Measurements from ENCODE around the gene MFAP3L.

The MFAP3L gene

DNA sequence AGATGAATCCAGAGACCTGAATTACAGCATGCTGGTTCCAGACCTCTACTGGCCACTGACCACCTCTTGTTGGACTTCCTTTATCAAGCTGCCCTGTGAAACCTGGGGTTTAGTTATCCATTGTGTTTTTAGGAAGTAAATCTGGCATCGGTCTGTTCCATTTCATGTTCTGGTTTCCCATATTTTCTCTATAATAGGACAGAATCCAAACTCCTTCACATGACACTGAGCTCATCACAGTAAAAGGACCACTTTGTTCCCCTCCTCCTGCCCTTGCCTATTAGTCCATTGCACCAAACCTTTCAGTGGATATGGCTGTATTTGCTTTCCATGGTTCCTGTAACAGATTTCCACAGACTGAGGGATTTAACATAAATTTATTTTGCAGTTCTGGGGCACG lies 4.0 kb downstream of the MFAP3L start:
- DNase-seq (ENCODE audit: low read depth in 2 of 2) = no peak

GRCh38 chr4:170017252-170017651 lies 8.9 kb downstream of the MFAP3L start:
- DNase-seq (ENCODE audit: low read depth in 2 of 2) = no peak

GRCh38 chr4:170015285-170015684 lies 10.9 kb downstream of the MFAP3L start:
- no peak for DNase-seq (ENCODE audit: low read depth in 2 of 2)

DNA sequence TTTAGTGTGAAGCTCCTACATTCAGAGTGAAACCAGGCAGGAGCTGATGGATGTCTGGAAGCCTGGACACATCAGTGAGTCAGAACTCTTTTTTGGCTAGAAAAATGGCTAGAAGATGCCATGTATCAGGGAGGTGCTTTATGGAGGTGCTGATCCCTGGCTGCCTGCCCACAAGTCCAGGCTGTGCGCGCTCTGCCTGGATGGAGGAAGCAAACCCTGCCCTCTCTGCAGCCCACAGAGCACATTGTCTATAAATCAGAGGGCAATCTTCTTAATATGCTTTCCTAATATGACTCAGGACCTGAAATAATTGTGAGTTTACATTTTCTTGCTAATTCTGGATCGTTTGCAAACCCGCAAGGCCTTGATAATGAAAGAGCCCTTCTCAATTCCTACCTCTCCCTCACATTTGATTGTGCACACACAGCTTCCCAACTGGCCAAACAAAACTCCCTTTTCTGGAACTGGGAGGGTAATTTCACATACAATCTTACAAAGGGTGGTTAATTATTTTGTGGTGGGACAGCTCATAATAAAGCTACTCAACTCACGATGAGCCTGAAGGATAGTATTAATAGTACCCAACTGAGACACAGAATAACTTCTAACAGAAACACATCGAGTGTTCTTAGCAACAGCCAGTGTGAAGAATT lies 11.7 kb downstream of the MFAP3L start:
- peak in 1 of 2 experiments; percentile 12 for DNase-seq (ENCODE audit: low read depth in 2 of 2)

- no peak for DNase-seq (ENCODE audit: low read depth in 2 of 2)
Measured at GRCh38 chr4:170012629-170012958, 13.6 kb downstream of the MFAP3L start.

DNA sequence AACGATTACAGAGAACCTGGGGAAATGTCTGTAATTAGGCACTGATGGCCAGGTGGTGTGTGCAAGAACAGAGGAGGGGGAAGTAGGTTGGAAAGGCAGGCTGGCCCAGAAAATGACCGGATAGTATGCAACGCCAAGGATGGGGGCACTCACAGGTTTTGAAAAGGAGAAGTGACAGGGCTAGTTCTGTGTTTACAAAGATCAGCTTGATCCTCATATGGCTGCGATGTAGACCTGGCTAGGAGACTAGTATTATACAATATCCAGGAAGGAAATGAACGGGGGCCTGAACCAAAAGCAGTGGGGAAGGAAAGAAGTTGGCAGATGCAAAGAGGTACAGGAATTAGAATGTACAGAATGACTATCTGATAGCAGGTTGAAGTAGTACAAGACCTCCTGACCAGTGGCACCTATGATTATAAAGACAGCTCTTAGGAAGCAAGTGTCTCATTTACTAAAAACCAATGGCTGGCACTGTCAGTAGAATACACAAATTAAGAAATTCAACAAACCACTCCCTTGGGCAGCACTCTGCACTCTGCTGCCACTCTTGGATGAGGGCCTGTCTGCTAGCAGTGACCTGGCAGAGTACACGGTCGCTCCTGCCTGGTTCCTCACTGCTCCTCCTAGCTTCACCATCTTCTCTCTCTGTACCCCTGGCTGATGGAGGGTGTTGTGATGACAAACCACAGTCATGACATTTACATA lies 14.1 kb downstream of the MFAP3L start:
- DNase-seq (ENCODE audit: low read depth in 2 of 2) = no peak

DNA sequence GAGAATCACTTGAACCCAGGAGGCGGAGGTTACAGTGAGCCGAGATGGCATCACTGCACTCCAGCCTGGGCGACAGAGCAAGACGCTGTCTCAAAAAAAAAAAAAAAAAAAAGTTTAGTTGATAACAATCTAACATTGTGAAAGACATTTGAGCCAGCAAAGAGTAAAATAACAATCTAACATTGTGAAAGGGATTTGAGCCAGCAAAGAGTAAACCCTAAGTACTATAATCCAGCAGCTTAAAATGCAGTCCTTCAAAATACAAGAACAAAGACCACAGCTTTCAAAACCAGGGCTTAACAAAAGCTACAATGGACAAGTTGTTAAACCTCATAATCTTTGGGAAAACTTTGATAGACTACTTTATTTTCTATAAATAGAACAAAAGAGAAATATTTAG lies 16.9 kb downstream of the MFAP3L start:
- DNase-seq (ENCODE audit: low read depth in 2 of 2) = no peak

- DNase-seq (ENCODE audit: low read depth in 2 of 2) = no peak
Measured at GRCh38 chr4:170008801-170009200, 17.4 kb downstream of the MFAP3L start.

DNA sequence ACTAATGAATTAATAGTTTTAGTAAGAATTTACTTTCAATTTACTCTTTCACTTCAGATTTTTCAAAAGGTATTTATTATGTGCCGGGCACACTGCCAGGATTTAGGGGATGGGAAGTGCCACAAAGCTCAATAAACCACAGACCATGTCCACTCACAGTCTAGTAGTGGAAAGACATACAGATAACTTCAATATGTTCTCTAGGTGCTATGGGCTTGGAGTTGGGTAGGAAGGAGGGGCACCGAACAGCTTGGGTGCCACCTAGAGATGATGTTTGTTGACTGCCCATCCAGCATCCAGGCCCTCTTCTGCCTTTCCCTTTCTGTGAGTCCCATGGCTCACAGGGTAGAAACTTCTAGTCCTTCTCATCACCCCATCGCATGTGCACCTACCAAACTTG lies 17.8 kb downstream of the MFAP3L start:
- DNase-seq (ENCODE audit: low read depth in 2 of 2) = no peak

- no peak for DNase-seq (ENCODE audit: low read depth in 2 of 2)
Measured at GRCh38 chr4:170007113-170007512, 19.1 kb downstream of the MFAP3L start.

- no peak for DNase-seq (ENCODE audit: low read depth in 2 of 2)
Measured at GRCh38 chr4:170005472-170005871, 20.7 kb downstream of the MFAP3L start.

DNA sequence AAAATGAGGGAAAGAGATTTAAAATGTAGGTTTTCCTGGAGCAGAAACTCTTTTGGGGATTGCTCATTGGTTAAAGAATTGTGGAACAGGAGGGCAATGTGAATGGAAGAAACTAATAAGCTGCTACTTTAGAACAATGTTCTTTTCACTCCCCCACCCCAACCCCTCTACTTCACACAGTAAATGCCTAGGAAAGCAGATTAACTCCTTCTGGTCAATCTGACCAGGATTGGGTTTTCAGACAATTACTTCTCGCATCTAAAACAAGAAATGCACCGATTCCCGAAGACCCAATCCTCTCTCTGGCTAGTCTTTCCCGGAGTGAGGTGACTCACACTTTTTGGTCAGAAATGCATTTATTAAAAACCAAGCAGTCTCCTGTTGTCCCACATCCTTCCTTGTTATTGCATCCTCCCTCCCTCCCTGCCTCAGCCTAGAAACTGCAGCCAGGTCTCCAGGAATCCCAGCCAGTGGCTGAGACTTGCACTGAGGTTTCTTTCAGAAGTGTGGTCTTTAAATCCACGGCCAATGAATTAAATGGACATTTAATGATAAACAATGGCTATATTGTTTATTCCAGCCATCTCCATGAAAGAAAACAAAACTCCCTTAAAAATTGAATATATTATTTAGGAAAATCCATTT lies 21.4 kb downstream of the MFAP3L start:
- DNase-seq (ENCODE audit: low read depth in 2 of 2) = no peak

DNA sequence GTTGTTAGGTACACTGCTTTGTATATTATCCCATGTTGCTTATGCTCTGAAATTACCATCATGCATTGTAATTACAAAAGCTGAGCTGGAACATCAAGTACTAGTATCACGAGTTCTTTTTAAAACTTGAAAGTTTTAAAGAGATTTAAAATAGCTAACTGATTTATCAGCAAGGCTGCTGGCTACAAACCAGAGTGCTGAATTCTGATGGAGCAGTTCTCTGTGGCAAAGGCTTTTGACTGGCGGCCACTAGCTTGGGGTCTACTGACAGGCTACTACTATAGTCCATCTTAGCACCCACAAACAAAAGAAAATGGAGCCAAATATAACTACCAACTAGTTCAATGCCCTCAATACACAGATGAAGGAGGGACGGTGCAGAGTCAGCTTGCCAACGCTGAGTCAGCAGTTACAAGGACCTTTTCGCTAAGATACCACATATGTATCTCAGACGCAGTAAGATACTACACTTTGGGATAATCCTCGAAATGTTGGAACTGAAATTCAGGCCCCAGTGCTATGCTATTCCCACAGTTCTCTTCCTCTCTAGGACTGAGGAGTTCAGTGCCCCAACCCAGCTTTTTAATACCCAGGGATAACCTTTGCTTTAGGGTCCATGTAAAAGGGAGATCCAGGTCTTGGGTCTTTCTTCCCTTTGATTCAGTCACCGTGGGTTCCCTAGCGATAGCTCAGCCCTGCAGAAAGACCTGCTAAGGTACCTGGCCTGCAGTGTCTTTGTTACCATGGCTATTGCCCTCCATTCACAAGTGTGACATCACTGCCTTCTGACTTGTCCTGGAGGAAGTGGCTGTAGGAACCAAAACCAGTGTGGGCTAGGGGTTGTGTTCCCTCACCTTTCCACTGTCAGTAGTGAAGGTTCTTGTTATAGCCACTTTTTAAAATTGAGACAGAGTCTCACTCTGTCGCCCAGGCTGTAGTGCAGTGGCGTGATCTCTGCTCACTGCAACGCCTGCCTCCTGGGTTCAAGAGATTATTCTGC lies 22.8 kb downstream of the MFAP3L start:
- no peak for DNase-seq (ENCODE audit: low read depth in 2 of 2)

DNA sequence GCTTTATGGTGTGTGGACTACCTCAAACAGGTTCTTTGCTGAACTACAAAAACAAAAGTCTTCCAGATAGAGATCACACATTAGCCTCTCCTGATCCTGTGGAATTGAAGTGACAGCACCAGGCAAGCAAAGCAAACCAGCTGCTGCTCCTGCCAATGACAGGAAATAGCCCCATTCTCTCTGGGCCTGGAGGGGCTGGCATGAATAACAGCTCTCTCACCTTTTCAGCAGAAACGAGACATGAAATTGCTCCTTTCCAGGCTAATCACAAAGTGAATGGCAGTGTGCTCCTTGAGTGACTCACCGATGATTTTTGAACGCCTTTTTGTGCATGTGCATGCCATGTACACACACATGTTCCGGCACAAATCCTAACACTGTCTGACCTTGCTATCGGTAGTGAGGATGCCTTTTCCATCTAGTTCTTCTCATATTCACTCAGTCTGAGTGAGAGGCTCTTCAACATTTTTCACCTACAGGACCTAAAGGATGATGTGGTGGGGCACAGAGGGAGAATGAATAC lies 24.4 kb downstream of the MFAP3L start:
- no peak for DNase-seq (ENCODE audit: low read depth in 2 of 2)

- DNase-seq (ENCODE audit: low read depth in 2 of 2) = no peak
Measured at GRCh38 chr4:170001011-170001744, 25.0 kb downstream of the MFAP3L start.

DNA sequence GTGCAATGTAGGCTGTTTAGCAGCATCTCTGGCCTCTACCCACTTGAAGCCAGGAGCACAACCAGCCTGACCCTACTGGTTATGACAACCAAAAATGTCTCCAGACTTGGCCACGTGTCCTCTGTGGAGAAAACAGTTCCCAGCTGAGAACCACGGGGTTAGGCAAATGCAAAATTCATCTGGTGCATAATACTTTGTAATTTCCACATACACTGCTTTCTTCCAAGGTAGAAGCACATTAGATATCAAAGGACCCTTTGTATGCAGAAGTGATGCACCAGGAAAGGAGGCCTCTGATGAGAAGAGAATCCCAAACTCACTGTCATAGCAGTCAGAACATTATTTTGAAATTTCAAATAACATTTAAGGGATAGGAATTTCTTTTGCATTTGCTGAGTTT lies 26.3 kb downstream of the MFAP3L start:
- DNase-seq (ENCODE audit: low read depth in 2 of 2) = no peak

GRCh38 chr4:169998981-169999380 lies 27.2 kb downstream of the MFAP3L start:
- DNase-seq (ENCODE audit: low read depth in 2 of 2) = no peak

GRCh38 chr4:169996379-169997240 lies 29.6 kb downstream of the MFAP3L start:
- no peak for DNase-seq (ENCODE audit: low read depth in 2 of 2)

DNA sequence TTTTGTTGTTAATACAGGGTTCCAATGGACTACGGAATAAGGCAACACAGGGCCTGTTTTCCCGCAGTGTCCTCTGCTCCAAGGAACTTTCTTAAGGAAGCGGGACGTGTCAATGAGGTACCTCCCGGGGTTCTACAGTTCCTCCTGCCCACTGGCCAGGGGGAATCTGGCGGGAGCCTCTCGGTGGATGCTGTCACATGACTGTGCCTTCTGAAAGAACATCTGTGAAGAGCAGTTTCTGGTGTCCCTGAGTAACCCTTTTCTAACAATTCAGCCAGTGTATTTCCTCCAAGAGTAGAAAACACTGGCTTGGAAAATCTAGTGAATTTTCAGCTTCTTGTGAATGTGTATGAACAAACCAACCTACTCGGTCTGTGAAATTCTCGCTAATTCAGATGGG lies 32.7 kb downstream of the MFAP3L start:
- DNase-seq (ENCODE audit: low read depth in 2 of 2) = no peak

DNA sequence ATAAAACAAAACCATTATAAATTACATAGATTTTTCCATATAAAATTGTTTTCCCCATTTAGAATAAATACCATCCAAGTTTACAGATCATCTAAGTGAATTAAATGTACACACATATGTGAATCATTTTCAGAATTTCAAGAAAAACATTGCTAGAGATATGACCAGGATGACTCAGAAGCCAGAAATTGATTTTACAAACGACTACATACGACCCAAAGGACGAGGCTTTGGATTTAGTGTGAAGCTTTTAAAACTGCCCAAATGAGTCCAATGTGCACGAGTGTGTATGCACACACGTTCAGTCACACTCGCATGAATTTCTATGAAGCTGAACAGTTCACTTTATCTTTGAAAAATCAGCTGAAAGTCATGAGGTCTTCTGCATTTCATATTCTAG lies 37.9 kb downstream of the MFAP3L start:
- no peak for DNase-seq (ENCODE audit: low read depth in 2 of 2)

Measured in fibroblast of skin of left biceps (primary cell).